ENCODE data around the gene NOL4L.

DNA sequence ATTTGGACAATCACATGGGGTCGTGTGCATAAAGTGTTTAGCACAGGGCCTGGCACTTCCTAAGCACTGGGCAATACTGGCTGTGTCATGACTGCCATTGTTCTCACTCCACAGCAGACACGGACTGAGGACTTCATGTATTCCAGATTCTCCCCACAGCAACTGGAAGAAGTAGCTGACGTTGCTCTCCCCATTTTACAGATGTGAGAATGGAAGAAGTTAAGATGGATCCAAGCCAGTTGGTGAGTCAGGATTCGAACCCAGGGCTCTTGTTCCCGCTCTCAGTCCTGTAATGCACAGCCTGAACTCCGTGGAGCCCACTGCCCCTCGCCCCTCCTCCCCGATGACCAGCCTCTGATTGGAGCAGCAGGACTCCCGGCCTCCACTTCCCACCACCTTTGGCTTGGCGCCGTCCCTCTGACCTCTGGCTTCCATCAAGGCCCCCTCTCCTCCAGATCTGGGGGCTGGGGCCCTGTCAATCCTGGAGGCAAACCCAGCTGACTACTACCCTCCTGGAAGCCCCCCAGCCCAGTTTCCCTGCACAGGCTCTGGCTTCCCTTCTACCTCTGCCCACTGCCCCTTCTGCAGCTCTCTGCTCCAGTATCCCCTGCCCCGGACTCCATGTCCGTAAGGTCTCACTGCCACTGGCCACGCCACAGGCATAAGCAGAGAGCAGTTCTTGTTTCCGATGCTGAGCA is 12.7 kb downstream of the NOL4L start:
- TF ChIP-seq CTCF (conservative IDR thresholded peaks at IDR 0.05): no peak
- TF ChIP-seq EZH2 (IDR thresholded peaks at IDR 0.05; ENCODE audit: low read depth): no peak
